GM21786 (cell line): ENCODE measurements around the gene NPHP4.

Experiments
- ATAC-seq: cut with Tn5 transposase; IDR thresholded peaks from one replicate; pipeline ENCODE4 v1.9.1; 2021; ENCODE audit not compliant: unreplicated experiment

Gene NPHP4

DNA sequence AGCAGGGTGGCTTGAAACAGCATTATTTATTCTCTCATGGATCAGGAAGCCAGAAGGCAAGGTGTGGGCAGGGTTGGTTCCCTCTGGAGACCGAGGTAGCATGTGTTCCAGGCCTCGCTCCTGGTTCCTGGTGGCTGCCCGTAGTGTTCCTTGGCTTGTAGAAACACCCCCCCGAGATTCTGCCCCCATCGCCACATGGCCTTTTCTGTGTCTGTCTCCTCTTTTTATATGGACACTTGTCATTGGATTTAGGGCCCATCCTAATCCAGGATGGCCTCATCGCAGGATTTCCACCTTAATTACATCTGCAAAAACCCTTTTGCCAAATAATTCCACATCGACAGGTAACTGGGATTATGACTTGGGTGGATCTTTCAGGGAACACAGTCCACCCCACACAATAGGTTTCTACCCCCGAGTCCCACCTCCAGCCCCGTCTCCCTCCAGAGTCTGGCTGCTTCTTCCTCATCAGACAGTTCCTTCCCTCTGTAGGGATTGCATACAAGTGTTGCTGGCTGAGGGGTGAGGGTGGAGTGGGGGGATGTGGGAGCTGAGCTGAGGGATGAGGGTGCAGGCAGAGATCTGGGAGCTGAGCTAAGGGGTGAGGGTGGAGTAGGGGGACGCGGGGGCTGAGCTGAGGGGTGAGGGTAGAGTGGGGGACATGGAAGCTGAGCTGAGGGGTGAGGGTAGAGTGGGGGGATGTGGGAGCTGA is 12.3 kb upstream of the NPHP4 start:
- ATAC-seq, result no peak

DNA sequence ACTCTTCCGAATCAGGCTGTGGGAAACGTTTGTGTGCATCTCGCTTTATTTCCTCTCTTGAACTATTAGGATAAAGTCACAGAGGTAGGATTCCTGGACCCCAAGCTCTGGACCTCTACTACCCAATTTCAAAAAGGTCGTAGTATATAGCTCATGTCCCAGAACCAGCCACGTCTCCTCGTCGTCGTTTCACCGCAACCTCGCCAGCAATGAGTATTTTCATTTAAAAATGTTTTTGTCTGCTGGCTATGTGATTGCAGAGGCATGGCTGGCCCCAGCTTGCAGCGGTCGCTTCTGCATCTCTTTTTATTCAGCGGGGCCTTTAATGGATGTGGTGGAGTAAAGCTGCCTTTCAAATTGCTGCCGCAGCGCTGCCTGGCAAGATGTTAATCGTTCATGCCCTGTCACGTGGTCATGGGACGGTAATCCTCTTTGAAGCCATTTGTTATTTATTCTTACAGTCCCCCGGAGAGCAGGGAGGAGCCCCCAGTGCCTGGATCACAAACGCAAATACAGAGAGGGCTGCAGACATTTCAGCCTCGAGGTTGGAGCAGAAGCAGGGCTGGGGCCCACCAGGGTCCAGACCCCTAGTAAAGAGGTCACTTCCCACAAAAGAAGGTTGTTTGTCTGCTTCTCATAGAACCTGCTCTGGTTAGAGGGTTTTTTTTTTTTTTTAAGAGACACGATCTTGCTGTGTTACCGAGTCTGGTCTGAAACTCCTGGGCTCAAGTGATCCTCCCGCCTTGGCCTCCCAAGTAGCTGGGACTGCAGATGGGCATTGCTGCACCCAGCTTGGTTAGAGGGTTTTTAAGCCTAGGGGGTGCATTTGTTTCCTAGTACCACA is 11.6 kb upstream of the NPHP4 start:
- ATAC-seq, result no peak

DNA sequence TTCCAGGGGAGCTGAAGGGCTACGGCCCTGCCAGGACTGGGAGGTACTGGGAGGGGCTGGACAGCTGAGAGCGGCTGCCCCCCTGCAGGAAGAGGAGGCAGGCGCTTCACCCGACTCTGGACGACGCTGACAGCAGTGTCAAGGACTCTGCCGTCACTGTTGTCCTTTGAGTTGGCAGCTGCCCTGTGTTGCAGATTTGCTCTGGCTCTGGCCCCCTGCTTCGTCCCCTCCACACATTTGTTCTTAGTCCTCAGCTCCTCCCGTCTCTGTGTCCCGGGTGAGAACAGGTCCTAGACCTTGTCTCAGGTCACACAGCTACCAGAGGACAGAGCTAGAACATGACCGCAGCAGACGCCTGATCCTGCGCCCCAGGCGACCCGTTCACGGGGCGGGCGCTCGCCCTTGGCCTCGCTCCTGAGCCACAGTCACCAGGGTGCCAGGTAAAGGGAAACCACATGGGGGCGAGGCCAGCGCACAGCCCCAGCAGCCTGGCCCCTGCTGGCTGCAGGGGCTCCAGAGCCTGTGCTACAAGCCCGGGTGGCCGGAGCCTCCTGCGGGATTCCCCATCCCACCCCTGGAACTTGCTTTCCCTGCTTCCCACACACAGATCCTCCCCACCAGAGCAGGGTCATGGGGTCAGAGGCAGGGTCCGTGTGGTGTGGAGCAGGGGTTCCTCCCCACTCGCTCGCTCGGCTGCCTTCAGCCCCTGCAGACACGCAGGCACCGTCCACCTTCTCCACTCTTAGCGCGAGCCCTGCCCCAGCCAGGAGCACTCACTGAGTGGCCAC is 10.7 kb upstream of the NPHP4 start:
- no peak for ATAC-seq

DNA sequence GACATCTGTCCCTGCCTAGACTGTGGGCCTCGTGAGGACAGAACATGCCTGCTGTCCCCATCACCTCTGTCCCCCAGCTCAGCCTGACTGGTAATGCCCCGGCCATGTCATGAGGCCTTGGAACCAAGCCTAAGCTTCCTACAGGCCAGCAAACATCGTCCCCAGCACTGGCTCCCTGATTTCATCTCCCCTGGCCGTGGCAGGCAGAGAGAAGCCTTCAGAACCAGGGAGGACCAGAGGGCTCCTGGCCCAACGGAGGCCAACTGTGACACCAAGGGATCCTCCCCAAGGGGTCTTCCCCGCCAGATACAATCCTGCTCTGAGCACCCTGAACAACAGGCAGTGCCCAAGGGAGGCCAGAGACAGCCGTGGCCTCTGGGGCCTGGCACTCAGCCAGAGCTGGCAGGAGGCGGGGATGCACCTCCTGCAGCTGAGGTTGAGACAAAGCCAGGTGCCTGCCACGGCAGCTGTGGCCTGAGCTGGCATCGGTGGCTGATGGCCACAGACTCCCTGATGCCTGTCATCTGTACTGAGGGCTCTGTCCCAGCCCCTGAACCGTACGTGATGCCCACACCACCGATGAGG is 9.9 kb upstream of the NPHP4 start:
- no peak for ATAC-seq

DNA sequence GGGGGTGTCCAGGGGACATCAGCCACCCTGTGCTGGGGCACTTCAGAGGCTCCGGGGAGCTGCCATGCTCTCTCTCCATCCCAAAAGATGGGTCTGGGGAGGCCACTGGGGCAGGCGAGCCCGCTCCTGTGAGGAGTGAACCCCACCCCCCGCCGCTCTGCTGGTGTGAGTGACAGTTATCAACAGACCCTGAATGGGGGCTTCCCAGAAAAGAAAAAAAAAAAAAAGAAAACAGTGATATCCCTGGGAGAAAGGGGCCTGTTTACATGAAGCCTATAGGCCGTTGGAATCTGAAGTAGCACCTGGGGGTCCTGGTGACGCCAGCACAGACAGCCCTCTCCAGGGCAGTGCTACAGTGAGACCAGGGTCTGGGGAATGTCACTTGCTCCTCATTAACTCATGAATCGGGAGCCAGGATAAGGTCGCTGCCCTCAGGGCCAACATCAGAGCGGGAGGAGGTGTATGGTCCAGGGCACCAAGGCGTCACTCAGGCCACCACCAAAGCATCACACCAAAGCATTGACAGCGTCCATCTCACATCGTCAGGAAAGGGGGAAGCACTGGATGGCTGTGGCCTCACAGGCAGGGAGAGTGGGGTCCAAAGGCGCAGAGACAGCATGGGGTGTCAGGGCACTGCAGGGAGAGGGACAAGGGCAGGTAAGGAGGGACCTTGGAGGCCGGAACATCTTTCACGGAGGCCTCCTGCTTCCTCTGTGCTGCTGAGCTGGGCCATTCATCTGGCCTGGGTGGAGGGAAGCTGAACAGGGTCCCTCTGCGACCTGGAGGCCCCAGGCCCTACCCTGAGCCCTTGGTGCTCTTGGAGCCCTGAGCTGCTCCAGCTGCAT is 8.4 kb upstream of the NPHP4 start:
- ATAC-seq, result no peak

DNA sequence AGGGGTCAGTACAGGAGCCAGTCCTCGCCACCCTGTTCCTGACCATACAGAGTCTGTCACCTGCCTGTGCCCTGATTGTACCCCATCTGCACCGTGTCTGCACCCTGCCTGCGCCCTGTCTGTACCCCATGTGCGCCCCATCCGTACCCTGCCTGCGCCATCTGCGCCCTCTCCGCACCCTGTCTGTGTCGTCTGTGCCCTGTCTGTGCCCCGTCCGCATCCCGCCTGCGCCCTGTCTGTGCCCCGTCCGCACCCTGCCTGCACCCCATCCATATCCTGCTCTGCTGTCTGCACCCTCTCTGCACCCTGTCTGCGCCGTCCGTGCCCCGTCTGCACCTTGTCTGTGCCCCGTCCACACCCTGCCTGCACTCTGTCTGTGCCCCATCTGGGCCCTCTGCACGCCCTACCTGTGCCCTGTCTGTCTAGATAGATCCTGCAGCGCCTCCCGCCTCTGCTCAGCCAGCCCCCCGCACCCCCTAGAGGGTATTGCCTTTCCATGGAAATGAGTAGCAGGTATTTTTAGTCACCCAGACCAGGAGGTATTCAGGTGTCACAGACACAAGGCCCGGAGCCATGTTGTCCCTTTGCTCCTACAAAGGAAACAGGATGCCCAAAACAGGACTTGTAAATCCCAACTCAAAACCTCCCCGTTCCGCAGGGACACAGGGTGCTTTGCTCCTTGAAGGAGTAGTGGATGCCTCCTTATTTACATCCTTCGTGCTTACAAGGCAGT is 7.7 kb upstream of the NPHP4 start:
- no peak for ATAC-seq

DNA sequence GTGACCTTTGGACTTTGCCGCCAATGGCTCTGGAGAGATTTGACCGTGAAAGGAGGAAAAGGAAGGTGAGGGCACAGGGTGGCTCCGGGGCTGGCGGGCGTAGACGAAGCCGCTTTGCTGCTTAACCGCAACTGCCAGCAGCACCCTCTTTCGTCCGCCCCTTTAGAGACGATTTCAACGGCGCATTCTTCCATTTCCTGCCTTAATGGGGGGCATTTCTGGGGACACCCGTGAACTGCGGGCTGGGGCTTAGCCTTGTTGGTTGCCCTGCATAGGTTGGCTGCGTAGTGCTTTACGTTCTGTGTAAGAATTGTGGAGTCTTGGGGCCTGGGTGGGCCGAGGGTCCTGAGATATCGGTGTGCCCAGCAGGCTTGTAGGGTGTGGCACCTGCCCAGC is 6.7 kb upstream of the NPHP4 start:
- ATAC-seq, result no peak

DNA sequence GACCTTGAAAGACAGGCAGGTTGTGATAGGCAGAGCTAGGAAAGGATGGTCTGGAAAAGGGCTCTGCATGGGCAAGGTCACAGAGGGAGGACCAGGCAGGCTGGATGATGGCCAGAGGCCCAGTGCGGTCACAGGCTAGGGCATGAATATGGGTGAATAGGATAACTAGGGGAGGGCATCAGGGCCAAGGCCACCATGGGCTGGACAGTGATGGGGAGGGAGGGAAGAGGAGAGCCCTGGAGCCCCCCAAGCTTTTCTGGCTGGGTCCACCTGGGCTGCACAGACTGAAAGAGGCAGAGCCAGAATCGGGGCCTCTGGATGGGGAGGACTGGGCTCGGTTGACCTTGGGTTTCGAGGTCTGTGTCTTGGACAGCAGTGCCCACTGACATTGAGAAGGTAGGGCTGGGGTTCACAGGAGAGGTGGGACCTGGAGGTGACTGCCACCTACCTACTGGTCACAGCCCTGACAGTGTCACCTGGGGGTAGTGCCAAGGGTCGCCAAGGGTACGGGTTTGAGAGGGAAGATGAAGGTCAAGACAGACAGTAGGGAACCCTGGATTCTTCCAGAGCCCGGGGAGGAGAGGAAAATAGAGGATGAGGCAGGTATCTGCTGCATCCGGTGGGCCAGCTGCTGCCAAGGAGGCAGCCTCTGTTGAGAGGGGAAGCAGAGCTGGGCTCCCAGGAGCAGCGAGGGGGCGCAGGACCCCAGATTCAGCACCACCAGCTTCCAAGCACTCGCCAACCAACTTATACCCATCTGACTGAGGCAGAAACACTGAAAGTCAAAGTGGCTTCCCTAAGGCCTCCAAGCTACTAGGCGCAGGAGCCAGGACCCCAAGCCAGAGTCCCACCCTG is 6.1 kb upstream of the NPHP4 start:
- no peak for ATAC-seq

DNA sequence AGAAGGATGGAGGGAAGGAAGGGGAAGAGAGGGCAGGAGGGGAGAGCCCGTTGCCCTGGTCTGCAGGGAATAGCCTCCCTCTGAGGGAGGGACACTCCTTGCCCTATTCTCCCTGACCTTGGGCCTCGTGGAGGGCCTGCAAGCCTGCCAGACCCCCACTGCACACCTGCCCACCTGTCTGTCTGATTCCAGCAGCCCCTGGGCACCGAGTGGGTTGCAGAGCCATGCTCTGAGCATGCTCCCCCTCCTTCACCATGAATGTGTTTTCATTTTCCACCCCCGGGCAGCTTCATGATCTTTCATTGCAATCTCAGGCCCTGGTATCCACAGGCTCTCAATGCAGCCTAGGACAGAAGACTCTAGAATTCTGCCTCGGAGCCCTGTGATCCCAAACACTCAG is 5.1 kb upstream of the NPHP4 start:
- ATAC-seq, result no peak

DNA sequence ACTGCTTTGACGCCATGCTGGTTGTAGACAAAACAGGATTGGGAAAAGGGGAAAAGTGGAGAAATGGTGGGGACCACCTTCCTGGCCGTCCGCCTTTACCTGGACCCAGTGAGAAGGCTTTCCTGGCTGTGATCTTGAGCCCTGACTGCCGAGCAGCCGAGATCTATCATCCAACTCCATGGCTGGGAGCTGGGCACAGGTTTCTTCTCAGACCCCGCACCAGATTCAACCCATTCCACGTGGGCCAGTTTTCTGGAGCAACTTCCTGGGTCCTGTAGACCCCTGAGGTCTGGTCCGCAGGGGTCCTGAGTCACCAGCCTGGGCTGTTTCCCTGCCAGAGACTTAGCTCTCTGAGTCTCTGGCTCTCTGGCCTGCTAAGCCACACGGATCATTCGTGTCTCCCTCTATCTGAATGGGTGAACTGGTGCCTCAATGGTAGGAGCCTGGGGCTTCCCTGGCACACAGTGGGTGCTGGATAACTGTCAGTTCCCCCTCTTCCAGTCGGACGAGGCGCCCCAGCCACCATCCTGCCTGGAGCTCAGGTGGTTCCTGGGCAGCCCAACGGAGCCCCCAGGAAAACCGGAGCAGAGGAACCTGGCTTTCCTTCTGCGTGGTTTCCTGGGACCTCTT is 4.5 kb upstream of the NPHP4 start:
- ATAC-seq, result no peak

DNA sequence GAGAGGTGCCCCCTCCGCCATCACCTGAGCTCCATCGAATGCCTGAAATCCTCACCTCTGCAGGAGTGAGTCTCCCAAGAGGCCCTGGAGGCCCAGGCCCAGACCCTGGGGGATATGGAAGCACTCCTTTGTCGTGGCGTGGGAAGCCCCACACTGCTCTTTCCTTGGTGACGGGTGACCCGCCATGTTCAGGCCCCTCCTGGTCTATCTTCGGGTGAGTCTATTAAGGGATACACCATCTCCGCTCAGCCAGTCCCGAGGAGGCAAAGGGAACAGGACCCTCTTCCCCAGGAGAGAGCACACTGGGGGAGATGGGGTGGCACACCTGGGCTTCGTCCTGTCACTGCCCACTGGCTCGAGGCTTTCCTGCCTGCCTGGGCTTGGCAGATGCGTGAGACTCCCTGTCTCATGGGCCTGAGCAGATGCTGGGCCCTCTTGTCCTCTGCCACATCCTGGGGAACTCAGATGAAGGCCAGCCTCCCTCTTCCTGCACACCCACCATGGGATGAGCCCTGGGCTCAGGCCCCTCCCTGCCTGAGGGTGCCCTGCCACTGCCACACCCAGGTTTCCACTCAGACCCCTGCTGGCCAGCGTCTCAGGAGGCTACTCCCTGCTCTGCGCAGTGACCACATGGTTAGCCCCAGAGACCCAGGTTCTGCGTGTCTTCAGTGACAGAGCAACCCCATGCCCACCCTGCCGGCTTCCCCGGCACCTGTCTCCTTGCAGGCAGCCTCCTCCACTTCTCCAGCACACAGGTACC is 3.8 kb upstream of the NPHP4 start:
- no peak for ATAC-seq

DNA sequence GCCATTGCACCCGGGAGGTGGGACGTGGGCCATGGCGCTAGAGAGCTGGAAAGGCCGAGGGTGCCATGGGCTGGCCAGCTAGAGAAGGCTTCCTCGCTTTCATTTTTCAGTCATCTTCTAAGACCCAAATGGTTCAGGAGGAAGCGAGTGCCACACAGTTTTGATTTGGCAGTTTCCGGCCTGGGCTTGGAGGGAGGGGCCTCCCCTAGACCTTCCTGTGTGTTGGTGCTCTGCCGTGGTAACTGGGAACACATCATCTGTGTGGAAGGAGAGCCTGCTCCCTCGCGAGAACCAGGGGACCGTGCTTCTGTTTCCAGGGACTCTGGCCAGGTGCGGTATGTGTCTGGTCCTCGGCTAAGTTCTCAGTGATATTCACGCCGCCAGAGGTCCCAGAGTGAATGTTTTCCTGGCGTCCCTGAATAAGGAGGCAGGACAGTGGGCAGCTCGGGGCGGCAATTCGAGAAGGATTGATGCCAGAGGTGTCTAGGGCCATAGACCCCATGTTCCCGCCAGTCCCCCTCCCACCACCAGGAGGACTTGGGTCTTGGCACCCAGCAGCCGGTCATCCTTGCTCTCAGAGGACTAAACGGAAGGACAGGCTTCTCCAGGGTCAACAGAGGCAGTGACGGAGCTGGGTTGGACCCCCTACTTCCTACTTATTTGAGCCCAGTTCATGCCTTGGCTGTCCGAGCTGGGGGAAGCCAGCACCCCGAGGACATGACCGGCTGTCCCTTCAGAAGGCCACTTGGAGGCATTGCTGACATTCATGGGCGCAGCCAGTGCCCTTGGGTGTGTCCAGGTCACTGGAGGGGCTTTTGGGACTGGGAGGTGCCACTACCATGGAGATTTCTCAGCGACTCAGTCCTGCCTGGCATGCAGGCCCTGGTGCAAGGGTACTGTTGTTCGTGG is 2.7 kb upstream of the NPHP4 start:
- no peak for ATAC-seq

DNA sequence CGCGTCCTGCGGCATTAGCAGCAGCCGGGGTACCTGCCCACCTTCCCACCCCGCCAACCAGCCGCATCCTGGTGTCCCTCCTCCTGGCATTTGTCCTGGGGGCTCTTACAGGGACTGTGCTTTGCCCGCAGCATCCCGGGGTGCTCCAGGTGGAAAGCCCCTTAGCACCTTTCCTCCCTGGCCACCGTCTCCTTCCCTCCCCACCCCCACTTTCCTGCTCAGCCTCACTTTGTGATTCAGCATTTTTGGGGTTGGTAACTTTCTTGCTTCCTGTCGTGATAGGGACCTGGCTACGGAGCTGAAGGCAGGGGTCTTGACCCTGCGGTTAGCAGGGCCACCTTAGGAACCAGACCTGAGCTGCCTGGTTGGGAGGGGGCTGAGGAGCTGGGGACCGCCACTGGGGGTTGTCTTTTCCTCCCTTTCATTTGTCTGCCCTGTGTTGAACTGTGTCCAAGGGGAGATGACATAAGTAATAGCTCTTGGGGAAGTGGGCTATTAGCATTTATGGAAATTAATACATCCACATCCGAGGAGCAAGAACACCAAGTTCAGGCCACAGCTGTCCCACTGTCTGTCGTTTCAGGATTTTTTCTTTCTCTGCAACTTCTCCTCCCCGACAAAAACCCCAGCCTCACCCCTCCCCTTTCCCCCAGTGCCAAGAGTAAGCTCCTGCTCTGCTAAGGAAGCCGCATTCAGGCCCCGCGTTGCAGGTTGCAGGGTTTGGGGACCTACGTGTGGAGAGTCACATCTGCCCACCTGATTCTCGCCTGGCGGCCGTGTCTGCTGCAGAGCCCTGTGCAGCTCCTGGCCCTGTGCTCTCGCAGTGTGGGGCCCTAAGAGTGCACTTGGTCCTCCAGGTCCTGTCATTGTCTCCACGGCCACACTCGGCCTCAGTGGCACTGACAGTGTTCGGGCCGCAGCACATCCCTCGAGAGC is 1.6 kb upstream of the NPHP4 start:
- ATAC-seq, result no peak

DNA sequence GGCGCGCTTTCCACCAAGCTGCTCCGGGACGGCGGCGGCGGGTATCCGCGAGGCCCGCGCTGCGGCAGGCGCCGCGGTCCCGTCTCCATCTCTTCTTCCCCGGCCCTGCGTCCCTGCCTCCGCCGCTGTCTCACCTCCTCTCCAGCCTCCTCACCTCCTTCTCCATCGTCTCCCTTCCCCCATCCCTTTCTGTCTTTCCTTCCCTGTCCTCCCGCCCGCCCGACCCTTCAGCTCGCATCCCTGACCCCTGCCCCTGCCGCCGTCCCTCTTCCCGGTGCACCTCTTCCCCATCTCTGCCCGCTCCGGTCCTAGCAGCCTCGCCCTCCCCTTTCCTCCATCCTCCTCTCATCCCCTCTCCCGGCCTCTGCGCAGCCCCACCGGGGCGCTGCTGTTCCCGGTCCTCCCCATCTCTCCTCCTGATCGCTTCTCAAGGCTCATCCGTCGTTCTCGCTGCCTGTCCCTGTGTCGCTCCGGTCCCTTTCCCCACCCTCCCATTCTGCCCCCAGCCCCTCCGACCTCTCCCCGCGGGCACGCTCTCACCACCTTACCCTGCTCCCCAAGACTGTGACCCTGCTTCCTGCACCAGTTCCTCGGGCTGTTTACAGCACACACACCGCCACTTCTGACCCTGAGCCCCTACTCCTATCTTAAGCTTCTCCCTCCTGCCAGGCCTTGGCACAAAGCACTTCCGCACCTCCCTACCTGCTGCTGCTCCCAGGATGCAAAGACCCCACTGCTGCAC is 760 bp upstream of the NPHP4 start:
- ATAC-seq, result no peak
